Thoracic aorta (tissue), 2 donors: ENCODE results near the gene BFAR. TPM values are rescaled to one million over a fixed set of nuclear protein-coding genes. Genes with fewer than 3 reads are reported as not detected.
"Not testable (repeated sequence)": the region's sequence is repeated elsewhere in the genome, so short reads cannot be mapped to it uniquely, and the experiment has no call there.

Source experiments
- ATAC-seq: fragments of 150-250 bp; one replicate; pipeline ENCODE4 v1.8.0; 2017; ENCODE audit warnings: low read depth; ENCODE audit not compliant: insufficient number of reproducible peaks, low FRiP score
- DNase-seq: peaks from one replicate; pipeline ENCODE4 v3.0.0-alpha.2; 2020; ENCODE audit warnings: low spot score
- H3K27ac ChIP-seq, 2 donors: fragments of 200-600 bp; sonication (generic); 1 replicate in 1 of 2; 2 replicates in 1 of 2; pipeline ENCODE4 v1.5.1; 2016; ENCODE audit warnings: mild to moderate bottlenecking in 2 of 2, moderate library complexity in 2 of 2
- H3K27me3 ChIP-seq: fragments of 200-600 bp; sonication (generic); replicated peaks from 2 replicates; pipeline ENCODE4 v1.6.0; 2016; ENCODE audit warnings: mild to moderate bottlenecking; ENCODE audit not compliant: insufficient read depth
- H3K36me3 ChIP-seq: fragments of 200-600 bp; sonication (generic); one replicate; pipeline ENCODE4 v1.5.1; 2016
- H3K4me1 ChIP-seq, 2 donors: fragments of 200-600 bp; sonication (generic); 1 replicate in 1 of 2; 2 replicates in 1 of 2; pipeline versions ENCODE4 v1.5.1 to v1.6.0; 2016; ENCODE audit warnings: low read depth in 2 of 2, mild to moderate bottlenecking in 1 of 2; ENCODE audit not compliant: control insufficient read depth in 1 of 2
- H3K4me3 ChIP-seq: fragments of 200-600 bp; sonication (generic); 2 replicates; pipeline ENCODE4 v1.5.1; 2016; ENCODE audit warnings: mild to moderate bottlenecking
- H3K9me3 ChIP-seq: fragments of 200-600 bp; sonication (generic); 2 replicates; pipeline ENCODE4 v1.5.1; 2016
- total RNA-seq, 2 donors: library from RNA; depleted of rRNA; stranded (reverse); fragments of >200 nt; gene quantifications; one replicate each; pipeline versions ENCODE4 v1.1.0 to v1.2.3, GENCODE V29; 2016
- TF ChIP-seq, protein P1 (sequence below): fragments of 200-600 bp; sonication (generic); IDR thresholded peaks from one replicate; pipeline ENCODE4 v1.5.1; 2019; ENCODE audit warnings: antibody characterized with exemption

The BFAR gene
- total RNA-seq, 2 donors from 2014 or later = 27.2 to 50.9 TPM

DNA sequence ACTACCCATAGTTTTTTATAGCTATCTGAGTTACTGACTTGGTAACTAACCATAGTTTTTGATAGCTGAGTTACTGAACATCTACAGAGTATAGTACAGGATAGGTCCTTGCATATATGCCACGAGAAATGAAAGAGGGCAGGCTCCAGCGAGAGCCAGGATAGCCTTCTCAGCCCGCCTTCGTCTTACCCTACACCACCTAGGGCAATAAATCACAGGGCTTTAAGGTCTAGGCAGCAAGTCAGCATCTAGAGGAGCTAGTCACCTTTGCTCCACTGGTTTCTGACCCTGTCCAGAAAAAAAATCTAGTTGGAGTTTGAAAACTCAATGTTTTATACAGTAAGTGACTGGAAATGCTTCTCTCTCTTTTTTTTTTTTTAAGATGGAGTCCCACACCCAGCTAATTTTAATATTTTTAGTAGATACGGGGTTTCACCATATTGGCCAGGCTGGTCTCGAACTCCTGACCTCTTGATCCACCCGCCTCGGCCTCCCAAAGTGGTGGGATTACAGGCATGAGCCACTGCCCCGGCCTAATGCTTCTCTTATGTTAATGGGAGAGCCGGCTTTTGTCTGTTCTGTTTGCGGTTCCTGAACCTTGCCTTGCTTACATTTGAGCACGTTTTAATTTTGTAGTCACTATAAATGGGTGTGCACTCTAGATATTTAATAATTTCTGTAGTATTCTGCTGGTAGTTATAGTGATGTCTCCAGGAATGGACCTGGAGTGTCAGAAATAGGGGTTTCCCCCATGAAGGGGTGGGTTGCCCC, 2.8 kb downstream of the BFAR start:
- TF ChIP-seq, protein P1, sequence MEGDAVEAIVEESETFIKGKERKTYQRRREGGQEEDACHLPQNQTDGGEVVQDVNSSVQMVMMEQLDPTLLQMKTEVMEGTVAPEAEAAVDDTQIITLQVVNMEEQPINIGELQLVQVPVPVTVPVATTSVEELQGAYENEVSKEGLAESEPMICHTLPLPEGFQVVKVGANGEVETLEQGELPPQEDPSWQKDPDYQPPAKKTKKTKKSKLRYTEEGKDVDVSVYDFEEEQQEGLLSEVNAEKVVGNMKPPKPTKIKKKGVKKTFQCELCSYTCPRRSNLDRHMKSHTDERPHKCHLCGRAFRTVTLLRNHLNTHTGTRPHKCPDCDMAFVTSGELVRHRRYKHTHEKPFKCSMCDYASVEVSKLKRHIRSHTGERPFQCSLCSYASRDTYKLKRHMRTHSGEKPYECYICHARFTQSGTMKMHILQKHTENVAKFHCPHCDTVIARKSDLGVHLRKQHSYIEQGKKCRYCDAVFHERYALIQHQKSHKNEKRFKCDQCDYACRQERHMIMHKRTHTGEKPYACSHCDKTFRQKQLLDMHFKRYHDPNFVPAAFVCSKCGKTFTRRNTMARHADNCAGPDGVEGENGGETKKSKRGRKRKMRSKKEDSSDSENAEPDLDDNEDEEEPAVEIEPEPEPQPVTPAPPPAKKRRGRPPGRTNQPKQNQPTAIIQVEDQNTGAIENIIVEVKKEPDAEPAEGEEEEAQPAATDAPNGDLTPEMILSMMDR = no peak

DNA sequence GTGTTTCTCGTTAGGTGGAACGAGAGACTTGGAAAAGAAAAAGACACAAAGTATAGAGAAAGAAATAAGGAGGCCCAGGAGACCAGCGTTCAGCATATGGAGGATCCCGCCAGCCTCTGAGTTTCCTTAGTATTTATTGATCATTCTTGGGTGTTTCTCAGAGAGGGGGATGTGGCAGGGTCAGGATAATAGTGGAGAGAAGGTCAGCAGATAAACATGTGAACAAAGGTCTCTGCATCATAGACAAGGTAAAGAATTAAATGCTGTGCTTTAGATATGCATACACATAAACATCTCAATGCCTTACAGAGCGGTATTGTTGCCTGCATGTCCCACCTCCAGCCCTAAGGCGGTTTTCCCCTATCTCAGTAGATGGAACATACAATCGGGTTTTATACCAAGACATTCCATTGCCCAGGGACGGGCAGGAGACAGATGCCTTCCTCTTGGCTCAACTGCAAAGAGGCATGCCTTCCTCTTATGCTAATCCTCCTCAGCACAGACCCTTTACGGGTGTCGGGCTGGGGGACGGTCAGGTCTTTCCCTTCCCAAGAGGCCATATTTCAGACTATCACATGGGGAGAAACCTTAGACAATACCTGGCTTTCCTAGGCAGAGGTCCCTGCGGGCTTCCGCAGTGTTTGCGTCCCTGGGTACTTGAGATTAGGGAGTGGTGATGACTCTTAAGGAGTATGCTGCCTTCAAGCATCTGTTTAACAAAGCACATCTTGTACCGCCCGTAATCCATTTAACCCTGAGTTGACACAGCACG, 3.6 kb downstream of the BFAR start:
- not testable (repeated sequence) for H3K4me3 ChIP-seq, H3K36me3 ChIP-seq, H3K27ac ChIP-seq, H3K27me3 ChIP-seq, ATAC-seq, DNase-seq, H3K9me3 ChIP-seq
- peaks cover 13 to 44% of the 10 kb centered on the region in 2 donors for H3K4me1 ChIP-seq

More for the DNA sequence above, 2.8 kb downstream of the BFAR start:
- Histone ChIP-seq H3K4me1 (peaks cover 13 to 48% of the 10 kb centered on the region in 2 donors), H3K27me3 (no peaks in the 10 kb centered on the region), H3K27ac (no peak overlapping the region), H3K36me3 (peaks cover 2% of the 10 kb centered on the region), H3K4me3 (no peak overlapping the region), H3K9me3 (no peaks in the 10 kb centered on the region)
- ATAC-seq = no peak
- DNase-seq = no peak

DNA sequence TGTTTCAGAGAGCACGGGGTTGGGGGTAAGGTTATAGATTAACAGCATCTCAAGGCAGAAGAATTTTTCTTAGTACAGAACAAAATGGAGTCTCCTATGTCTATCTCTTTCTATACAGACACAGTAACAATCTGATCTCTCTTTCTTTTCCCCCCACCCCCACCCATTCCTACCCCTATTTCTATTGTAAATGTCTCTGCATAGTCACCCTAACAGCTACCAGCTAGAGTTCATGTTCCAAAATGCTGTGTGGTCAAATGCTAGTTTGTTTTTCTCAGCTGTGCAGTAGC, 4.1 kb downstream of the BFAR start:
- DNase-seq, ATAC-seq, H3K4me3 ChIP-seq, H3K27ac ChIP-seq, H3K9me3 ChIP-seq, H3K27me3 ChIP-seq: not testable (repeated sequence)
- peaks cover 11% of the 10 kb centered on the region for H3K36me3 ChIP-seq
- peaks cover 11 to 39% of the 10 kb centered on the region in 2 donors for H3K4me1 ChIP-seq

DNA sequence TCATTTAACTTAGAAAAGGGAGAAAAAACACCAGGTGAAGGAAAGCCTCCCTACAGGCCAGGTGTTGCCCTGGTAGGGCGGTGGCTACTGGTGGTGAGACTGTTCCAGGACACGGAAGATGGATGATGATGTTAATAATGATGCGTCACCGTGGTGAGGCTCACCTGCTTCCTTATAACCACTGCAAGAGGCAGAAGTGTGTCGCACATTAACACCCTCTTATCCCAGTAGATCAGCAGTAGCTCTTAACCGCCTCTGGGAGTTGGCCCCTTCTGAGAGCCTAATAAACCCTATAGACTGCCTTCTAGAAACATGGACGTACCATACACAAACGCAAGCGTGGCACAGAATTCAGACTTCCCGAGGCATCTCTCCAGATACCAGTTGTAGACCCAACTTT, 7.8 kb downstream of the BFAR start:
- Histone ChIP-seq H3K9me3 (no peaks in the 10 kb centered on the region), H3K27me3 (no peaks in the 10 kb centered on the region), H3K4me1 (peaks cover 4 to 17% of the 10 kb centered on the region in 2 donors), H3K36me3 (peaks cover 27% of the 10 kb centered on the region), H3K27ac (no peak overlapping the region), H3K4me3 (no peak overlapping the region)
- ATAC-seq (no peak), DNase-seq (no peak)
- TF ChIP-seq, protein P1 = no peak

DNA sequence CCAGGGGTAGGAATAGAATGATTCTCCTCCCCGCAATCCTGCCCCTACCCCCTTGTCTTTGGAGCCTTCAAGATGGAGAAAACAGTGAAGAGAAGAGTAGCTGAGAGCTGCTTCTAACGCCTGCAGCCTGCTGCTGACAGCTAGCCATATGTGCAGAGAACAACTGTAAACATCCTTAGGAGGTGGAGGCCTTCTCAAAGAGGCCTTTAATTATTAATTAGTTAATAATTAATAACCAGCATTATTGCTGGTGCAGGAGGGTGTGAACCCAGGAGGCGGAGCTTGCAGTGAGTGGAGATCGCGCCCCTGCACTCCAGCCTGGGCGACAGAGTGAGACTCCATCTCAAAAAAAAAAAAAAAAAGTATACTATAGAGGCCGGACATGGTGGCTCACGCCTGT, 8.5 kb downstream of the BFAR start:
- no peak for DNase-seq
- TF ChIP-seq, protein P1 = no peak
- Histone ChIP-seq H3K9me3 (no peaks in the 10 kb centered on the region), H3K4me3 (no peak overlapping the region), H3K27ac (no peak overlapping the region), H3K36me3 (peaks cover 34% of the 10 kb centered on the region), H3K27me3 (no peaks in the 10 kb centered on the region), H3K4me1 (peaks cover 0 to 10% of the 10 kb centered on the region in 2 donors)
- ATAC-seq = no peak

DNA sequence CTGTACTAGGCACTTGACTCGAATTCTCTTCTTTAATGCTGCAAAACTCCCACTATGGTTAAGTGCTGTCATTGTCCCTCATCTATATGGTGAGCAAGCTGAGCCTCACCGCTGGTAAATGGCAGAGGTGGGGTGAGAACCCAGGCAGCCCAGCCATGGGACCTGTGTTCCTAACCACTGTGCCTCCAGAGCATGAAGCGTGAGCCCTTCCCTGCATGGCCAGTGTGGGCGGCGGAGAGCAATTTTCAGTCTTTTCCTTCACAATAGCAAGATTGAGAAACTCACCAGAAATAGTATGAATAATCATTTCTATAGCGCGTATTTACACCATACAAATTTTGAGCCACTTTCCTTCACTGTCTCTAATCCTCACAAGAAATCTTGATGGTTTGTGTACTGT, 9.2 kb downstream of the BFAR start:
- Histone ChIP-seq H3K36me3 (peaks cover 35% of the 10 kb centered on the region), H3K4me3 (no peak overlapping the region), H3K27me3 (no peaks in the 10 kb centered on the region), H3K27ac (no peak overlapping the region), H3K4me1 (peaks cover 0 to 3% of the 10 kb centered on the region in 2 donors), H3K9me3 (no peaks in the 10 kb centered on the region)
- TF ChIP-seq, protein P1 = no peak
- ATAC-seq (no peak), DNase-seq (no peak)
